Measurements from ENCODE around the gene TARBP2.

TARBP2 gene

DNA sequence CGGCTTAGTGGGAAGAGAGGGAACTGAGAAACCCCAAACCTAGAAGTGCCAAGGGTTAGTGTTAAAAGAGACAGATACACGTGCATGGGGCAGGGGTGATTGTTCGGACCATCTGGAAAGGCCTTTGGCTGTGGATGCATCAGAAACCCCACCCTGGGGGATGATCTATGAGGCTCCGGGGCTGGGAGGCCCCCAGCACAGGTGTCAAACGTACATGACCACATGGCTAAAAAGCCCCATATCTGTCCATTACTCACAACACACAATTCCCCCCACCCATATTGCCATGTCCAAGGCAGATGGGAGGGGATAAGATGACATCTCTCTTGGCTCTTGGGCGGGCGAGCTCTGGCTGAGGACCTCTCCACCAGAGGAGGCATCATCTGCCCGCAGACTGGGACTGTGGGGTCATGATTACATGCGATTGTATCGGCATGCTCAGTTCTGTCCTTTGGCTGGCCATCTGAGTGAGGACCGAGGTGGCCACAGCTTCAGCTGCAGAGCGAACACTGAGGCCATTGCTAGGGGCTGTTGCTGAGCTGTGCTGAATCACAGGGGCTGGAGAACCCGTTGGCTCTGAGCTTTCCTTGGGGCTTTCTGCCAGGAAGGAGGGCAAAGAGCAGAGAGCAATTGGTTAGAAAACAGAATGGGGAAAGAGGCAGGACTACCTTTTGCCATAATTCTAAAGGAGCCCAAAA is 15.8 kb downstream of the TARBP2 start:
- Histone ChIP-seq H3K36me3 (peaks cover 16% of the 10 kb centered on the region), H3K4me1 (no peaks in the 10 kb centered on the region), H3K27me3 (no peaks in the 10 kb centered on the region), H3K4me3 (ENCODE audit: low read depth, low read length) (no peak overlapping the region), H3K9me3 (no peaks in the 10 kb centered on the region)
- no peak for TF ChIP-seq CTCF (IDR thresholded peaks at IDR 0.05; ENCODE audit: low read depth, low read length)
- DNase-seq: no peak

DNA sequence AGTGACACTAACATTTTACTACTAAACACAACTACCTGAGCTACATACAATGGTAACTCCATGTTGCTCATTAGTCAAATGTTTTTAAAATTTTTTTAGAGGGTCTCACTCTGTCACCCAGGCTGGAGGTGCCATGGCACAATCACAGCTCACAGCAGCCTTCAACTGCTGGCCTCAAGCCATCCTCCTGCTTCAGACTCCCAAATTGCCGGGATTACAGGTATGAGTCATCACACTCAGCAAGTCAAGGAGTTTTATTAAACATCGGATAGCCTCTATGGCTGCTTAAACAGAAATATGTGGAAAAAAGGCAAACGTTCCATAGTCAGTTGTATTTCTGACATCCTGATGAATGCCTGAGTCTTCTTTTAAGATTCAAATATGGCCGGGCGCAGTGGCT is 17.3 kb downstream of the TARBP2 start:
- no peaks in the 10 kb centered on the region for H3K4me1 ChIP-seq
- TF ChIP-seq CTCF (IDR thresholded peaks at IDR 0.05; ENCODE audit: low read depth, low read length): no peak
- no peak for DNase-seq
- peaks cover 26% of the 10 kb centered on the region for H3K36me3 ChIP-seq
- H3K4me3 ChIP-seq (ENCODE audit: low read depth, low read length): no peak overlapping the region
- no peaks in the 10 kb centered on the region for H3K9me3 ChIP-seq
- no peaks in the 10 kb centered on the region for H3K27me3 ChIP-seq

GRCh38 chr12:53523131-53523530 is 22.0 kb downstream of the TARBP2 start:
- no peak overlapping the region for H3K4me3 ChIP-seq (ENCODE audit: low read depth, low read length)
- DNase-seq: no peak
- H3K4me1 ChIP-seq: no peaks in the 10 kb centered on the region
- H3K36me3 ChIP-seq: peaks cover 20% of the 10 kb centered on the region
- H3K9me3 ChIP-seq: no peaks in the 10 kb centered on the region
- TF ChIP-seq CTCF (IDR thresholded peaks at IDR 0.05; ENCODE audit: low read depth, low read length): no peak
- no peaks in the 10 kb centered on the region for H3K27me3 ChIP-seq

- peaks cover 20% of the 10 kb centered on the region for H3K36me3 ChIP-seq
- no peaks in the 10 kb centered on the region for H3K4me1 ChIP-seq
- DNase-seq: no peak
- H3K4me3 ChIP-seq (ENCODE audit: low read depth, low read length): no peak overlapping the region
- H3K9me3 ChIP-seq: no peaks in the 10 kb centered on the region
- no peak for TF ChIP-seq CTCF (IDR thresholded peaks at IDR 0.05; ENCODE audit: low read depth, low read length)
- H3K27me3 ChIP-seq: no peaks in the 10 kb centered on the region
Measured at GRCh38 chr12:53524476-53524875, 23.4 kb downstream of the TARBP2 start.

- H3K36me3 ChIP-seq: peaks cover 28% of the 10 kb centered on the region
- no peaks in the 10 kb centered on the region for H3K27me3 ChIP-seq
- no peak overlapping the region for H3K4me3 ChIP-seq (ENCODE audit: low read depth, low read length)
- no peaks in the 10 kb centered on the region for H3K9me3 ChIP-seq
- no peaks in the 10 kb centered on the region for H3K4me1 ChIP-seq
- no peak for TF ChIP-seq CTCF (IDR thresholded peaks at IDR 0.05; ENCODE audit: low read depth, low read length)
- no peak for DNase-seq
Measured at GRCh38 chr12:53530061-53530460, 29.0 kb downstream of the TARBP2 start.

- Histone ChIP-seq H3K9me3 (no peaks in the 10 kb centered on the region), H3K4me3 (ENCODE audit: low read depth, low read length) (no peak overlapping the region), H3K36me3 (peaks cover 25% of the 10 kb centered on the region), H3K27me3 (no peaks in the 10 kb centered on the region), H3K4me1 (no peaks in the 10 kb centered on the region)
- DNase-seq: no peak
- TF ChIP-seq CTCF (IDR thresholded peaks at IDR 0.05; ENCODE audit: low read depth, low read length): no peak
Measured at GRCh38 chr12:53530920-53531319, 29.8 kb downstream of the TARBP2 start.

Measured in BE2C (cell line).